H9 (cell line): ENCODE data around the gene DDX18. TPM values are rescaled to one million over a fixed set of nuclear protein-coding genes. Genes with fewer than 3 reads are reported as not detected.

ENCODE experiments used
- DNase-seq: peaks from one replicate; pipeline ENCODE4 v3.0.0-alpha.2; 2017
- H2AFZ ChIP-seq: one replicate; pipeline ENCODE4 v1.6.1; 2013; ENCODE audit warnings: mild to moderate bottlenecking, low read length, control low read depth, moderate library complexity
- H2AK5ac ChIP-seq: 2 replicates; pipeline ENCODE4 v1.6.1; 2013; ENCODE audit warnings: low read length, control low read depth, mixed read lengths; ENCODE audit not compliant: insufficient read length
- H2BK120ac ChIP-seq: one replicate; pipeline ENCODE4 v1.6.1; 2013; ENCODE audit warnings: low read depth, mild to moderate bottlenecking, low read length, control low read depth, inconsistent platforms; ENCODE audit not compliant: poor library complexity, severe bottlenecking
- H2BK12ac ChIP-seq: 2 replicates; pipeline ENCODE4 v1.6.1; 2013; ENCODE audit warnings: low read length, control low read depth, mixed read lengths, low read depth; ENCODE audit not compliant: insufficient read length
- H2BK15ac ChIP-seq: 2 replicates; pipeline ENCODE4 v1.6.1; 2013; ENCODE audit warnings: low read depth, low read length, control low read depth
- H2BK20ac ChIP-seq: one replicate; pipeline ENCODE4 v1.6.1; 2013; ENCODE audit warnings: low read depth, mild to moderate bottlenecking, low read length, control low read depth, inconsistent platforms; ENCODE audit not compliant: poor library complexity, severe bottlenecking
- H2BK5ac ChIP-seq: 2 replicates; pipeline ENCODE4 v1.6.1; 2013; ENCODE audit warnings: low read length, control low read depth, mixed read lengths; ENCODE audit not compliant: insufficient read length
- H3K14ac ChIP-seq: 2 replicates; pipeline ENCODE4 v1.6.1; 2013; ENCODE audit warnings: low read length, control low read depth; ENCODE audit not compliant: insufficient read depth
- H3K18ac ChIP-seq: 2 replicates; pipeline ENCODE4 v1.6.1; 2013; ENCODE audit warnings: low read depth, mild to moderate bottlenecking, mixed read lengths, low read length, control low read depth; ENCODE audit not compliant: insufficient read length
- H3K23ac ChIP-seq: 2 replicates; pipeline ENCODE4 v1.6.1; 2013; ENCODE audit warnings: low read length, control low read depth, mixed read lengths, low read depth; ENCODE audit not compliant: insufficient read length
- H3K23me2 ChIP-seq: 2 replicates; pipeline ENCODE4 v1.6.1; 2013; ENCODE audit warnings: low read depth, mild to moderate bottlenecking, mixed read lengths, low read length, control low read depth; ENCODE audit not compliant: insufficient read length, poor library complexity, severe bottlenecking
- H3K27ac ChIP-seq: 2 replicates; pipeline ENCODE4 v1.5.1; 2013; ENCODE audit warnings: low read length, control low read depth, mixed read lengths, low read depth; ENCODE audit not compliant: insufficient read length
- H3K27me3 ChIP-seq: 2 replicates; pipeline ENCODE4 v1.6.1; 2013; ENCODE audit warnings: low read length, control low read depth, inconsistent platforms; ENCODE audit not compliant: insufficient read depth
- H3K4ac ChIP-seq: 2 replicates; pipeline ENCODE4 v1.6.1; 2013; ENCODE audit warnings: low read depth, mild to moderate bottlenecking, control low read depth, inconsistent platforms, low read length, moderate library complexity
- H3K4me1 ChIP-seq: 2 replicates; pipeline ENCODE4 v1.6.1; 2013; ENCODE audit warnings: low read length, control low read depth, inconsistent platforms; ENCODE audit not compliant: insufficient read depth
- H3K4me2 ChIP-seq: 2 replicates; pipeline ENCODE4 v1.6.1; 2013; ENCODE audit warnings: low read length, control low read depth, mixed read lengths; ENCODE audit not compliant: insufficient read length, insufficient read depth
- H3K56ac ChIP-seq: 2 replicates; pipeline ENCODE4 v1.6.1; 2013; ENCODE audit warnings: low read depth, mild to moderate bottlenecking, mixed read lengths, low read length, control low read depth; ENCODE audit not compliant: insufficient read length
- H3K79me1 ChIP-seq: 2 replicates; pipeline ENCODE4 v1.6.1; 2013; ENCODE audit warnings: low read depth, mild to moderate bottlenecking, moderate library complexity, low read length, control low read depth, inconsistent platforms; ENCODE audit not compliant: insufficient read depth, poor library complexity, severe bottlenecking
- H3K79me2 ChIP-seq: 2 replicates; pipeline ENCODE4 v1.6.1; 2013; ENCODE audit warnings: low read length, control low read depth, inconsistent platforms; ENCODE audit not compliant: insufficient read depth
- H3K9ac ChIP-seq: 2 replicates; pipeline ENCODE4 v1.6.1; 2013; ENCODE audit warnings: low read length, control low read depth, mixed read lengths; ENCODE audit not compliant: insufficient read length; ENCODE audit errors: extremely low read depth
- H3K9me3 ChIP-seq: one replicate; pipeline ENCODE4 v1.6.1; 2013; ENCODE audit warnings: low read depth, low read length, inconsistent platforms; ENCODE audit not compliant: control insufficient read depth
- H3T11ph ChIP-seq: one replicate; pipeline ENCODE4 v1.6.1; 2013; ENCODE audit warnings: mild to moderate bottlenecking, low read length, control low read depth, inconsistent platforms
- H4K20me1 ChIP-seq: one replicate; pipeline ENCODE4 v1.6.1; 2013; ENCODE audit not compliant: control insufficient read depth, insufficient read length, insufficient read depth
- H4K5ac ChIP-seq: 2 replicates; pipeline ENCODE4 v1.6.1; 2013; ENCODE audit warnings: low read depth, mild to moderate bottlenecking, mixed read lengths, low read length, control low read depth; ENCODE audit not compliant: insufficient read length
- H4K8ac ChIP-seq: replicated peaks from 2 replicates; pipeline ENCODE4 v1.6.1; 2013; ENCODE audit warnings: low read length, control low read depth, mixed read lengths, low read depth; ENCODE audit not compliant: insufficient read length
- H4K91ac ChIP-seq: 2 replicates; pipeline ENCODE4 v1.6.1; 2013; ENCODE audit warnings: low read depth, mild to moderate bottlenecking, moderate library complexity, mixed read lengths, low read length, control low read depth; ENCODE audit not compliant: insufficient read length
- H3K27ac Mint-ChIP-seq, 3 experiments: 2 replicates in 2 of 3; 3 replicates in 1 of 3; pipeline ENCODE4 v1.8.0; 2020 to 2021; ENCODE audit warnings: mixed read lengths in 3 of 3, mild to moderate bottlenecking in 1 of 3, moderate library complexity in 1 of 3
- H3K27me3 Mint-ChIP-seq: 2 replicates; pipeline ENCODE4 v1.8.0; 2021; ENCODE audit warnings: low read depth, mild to moderate bottlenecking, moderate library complexity, mixed read lengths
- H3K36me3 Mint-ChIP-seq, 3 experiments: 2 replicates in 2 of 3; 3 replicates in 1 of 3; pipeline ENCODE4 v1.8.0; 2020 to 2021; ENCODE audit warnings: low read depth in 3 of 3, mixed read lengths in 3 of 3; ENCODE audit not compliant: insufficient read depth in 1 of 3
- H3K4me1 Mint-ChIP-seq, 2 experiments: 2 replicates each; pipeline ENCODE4 v1.8.0; 2020; ENCODE audit warnings: mixed read lengths in 2 of 2
- H3K4me3 Mint-ChIP-seq, 2 experiments: 2 replicates in 1 of 2; 3 replicates in 1 of 2; pipeline ENCODE4 v1.8.0; 2020 to 2021; ENCODE audit warnings: mild to moderate bottlenecking in 2 of 2, mixed read lengths in 2 of 2, moderate library complexity in 1 of 2
- H3K9me3 Mint-ChIP-seq, 2 experiments: 2 replicates in 1 of 2; 3 replicates in 1 of 2; pipeline ENCODE4 v1.8.0; 2020; ENCODE audit warnings: mild to moderate bottlenecking in 2 of 2, mixed read lengths in 2 of 2, moderate library complexity in 1 of 2
- total RNA-seq: library from RNA; stranded (reverse); gene quantifications from 2 replicates; pipeline ENCODE4 v1.2.1, GENCODE V29; 2021
- TF ChIP-seq, protein P1 (sequence below): fragments of 200-600 bp; sonication (generic); conservative IDR thresholded peaks from 3 replicates; pipeline ENCODE4 v1.8.0; 2021; ENCODE audit warnings: antibody characterized with exemption, mild to moderate bottlenecking

Gene DDX18
- total RNA-seq, 1 experiment from 2014 or later = 115 TPM

DNA sequence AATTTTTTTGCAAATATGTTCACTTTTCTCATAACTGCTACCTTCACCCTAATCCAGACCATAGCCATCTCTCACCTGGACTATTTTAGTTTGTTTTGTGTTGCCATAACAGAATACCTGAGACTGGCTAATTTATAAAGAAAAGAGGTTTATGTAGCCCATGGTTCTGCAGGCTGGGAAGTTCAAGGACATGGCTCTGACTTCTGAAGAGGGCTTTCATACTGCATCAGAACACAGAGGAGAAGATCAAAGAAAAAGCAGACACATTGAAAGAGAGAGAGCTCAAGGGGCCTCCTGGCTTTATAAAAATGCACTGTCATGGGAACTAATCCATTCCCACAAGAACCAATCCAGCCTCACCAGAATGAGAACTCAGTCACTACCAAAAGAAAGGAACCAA lies 25.0 kb upstream of the DDX18 start:
- Mint-ChIP-seq H3K36me3 (peaks cover 0 to 9% (median 0%) of the 10 kb centered on the region in 3 experiments; a peak in 2 of 7 replicates), H3K27ac (no peak overlapping the region), H3K27me3 (peaks cover 4% of the 10 kb centered on the region; the same call in 1 of the 2 replicates), H3K4me1 (no peaks in the 10 kb centered on the region), H3K9me3 (peaks cover 10 to 12% of the 10 kb centered on the region in 2 experiments), H3K4me3 (no peak overlapping the region)
- Histone ChIP-seq H3K9ac (no peak overlapping the region), H3T11ph (no peak overlapping the region), H3K27me3 (no peaks in the 10 kb centered on the region), H4K8ac (no peak overlapping the region), H3K79me2 (no peaks in the 10 kb centered on the region), H2AFZ (no peak overlapping the region), H3K79me1 (no peaks in the 10 kb centered on the region), H3K4me2 (no peak overlapping the region), H2BK120ac (no peak overlapping the region), H4K20me1 (no peaks in the 10 kb centered on the region), H2BK5ac (no peak overlapping the region), H2AK5ac (no peak overlapping the region), H3K18ac (no peak overlapping the region), H2BK20ac (no peak overlapping the region), H3K23me2 (no peaks in the 10 kb centered on the region), H4K91ac (no peak overlapping the region), H3K27ac (no peak overlapping the region), H3K56ac (no peak overlapping the region), H3K9me3 (no peaks in the 10 kb centered on the region), H4K5ac (no peak overlapping the region), H2BK15ac (no peak overlapping the region), H3K14ac (no peak overlapping the region), H2BK12ac (no peak overlapping the region), H3K23ac (no peak overlapping the region), H3K4ac (no peak overlapping the region), H3K4me1 (no peaks in the 10 kb centered on the region)
- TF ChIP-seq, protein P1, sequence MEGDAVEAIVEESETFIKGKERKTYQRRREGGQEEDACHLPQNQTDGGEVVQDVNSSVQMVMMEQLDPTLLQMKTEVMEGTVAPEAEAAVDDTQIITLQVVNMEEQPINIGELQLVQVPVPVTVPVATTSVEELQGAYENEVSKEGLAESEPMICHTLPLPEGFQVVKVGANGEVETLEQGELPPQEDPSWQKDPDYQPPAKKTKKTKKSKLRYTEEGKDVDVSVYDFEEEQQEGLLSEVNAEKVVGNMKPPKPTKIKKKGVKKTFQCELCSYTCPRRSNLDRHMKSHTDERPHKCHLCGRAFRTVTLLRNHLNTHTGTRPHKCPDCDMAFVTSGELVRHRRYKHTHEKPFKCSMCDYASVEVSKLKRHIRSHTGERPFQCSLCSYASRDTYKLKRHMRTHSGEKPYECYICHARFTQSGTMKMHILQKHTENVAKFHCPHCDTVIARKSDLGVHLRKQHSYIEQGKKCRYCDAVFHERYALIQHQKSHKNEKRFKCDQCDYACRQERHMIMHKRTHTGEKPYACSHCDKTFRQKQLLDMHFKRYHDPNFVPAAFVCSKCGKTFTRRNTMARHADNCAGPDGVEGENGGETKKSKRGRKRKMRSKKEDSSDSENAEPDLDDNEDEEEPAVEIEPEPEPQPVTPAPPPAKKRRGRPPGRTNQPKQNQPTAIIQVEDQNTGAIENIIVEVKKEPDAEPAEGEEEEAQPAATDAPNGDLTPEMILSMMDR = no peak
- no peak for DNase-seq
